ENCODE results near the gene DGKQ. TPM values are rescaled to one million over a fixed set of nuclear protein-coding genes. Genes with fewer than 3 reads are reported as not detected.

Gene DGKQ
- total RNA-seq, 1 experiment from 2014 or later, result 15.9 TPM

DNA sequence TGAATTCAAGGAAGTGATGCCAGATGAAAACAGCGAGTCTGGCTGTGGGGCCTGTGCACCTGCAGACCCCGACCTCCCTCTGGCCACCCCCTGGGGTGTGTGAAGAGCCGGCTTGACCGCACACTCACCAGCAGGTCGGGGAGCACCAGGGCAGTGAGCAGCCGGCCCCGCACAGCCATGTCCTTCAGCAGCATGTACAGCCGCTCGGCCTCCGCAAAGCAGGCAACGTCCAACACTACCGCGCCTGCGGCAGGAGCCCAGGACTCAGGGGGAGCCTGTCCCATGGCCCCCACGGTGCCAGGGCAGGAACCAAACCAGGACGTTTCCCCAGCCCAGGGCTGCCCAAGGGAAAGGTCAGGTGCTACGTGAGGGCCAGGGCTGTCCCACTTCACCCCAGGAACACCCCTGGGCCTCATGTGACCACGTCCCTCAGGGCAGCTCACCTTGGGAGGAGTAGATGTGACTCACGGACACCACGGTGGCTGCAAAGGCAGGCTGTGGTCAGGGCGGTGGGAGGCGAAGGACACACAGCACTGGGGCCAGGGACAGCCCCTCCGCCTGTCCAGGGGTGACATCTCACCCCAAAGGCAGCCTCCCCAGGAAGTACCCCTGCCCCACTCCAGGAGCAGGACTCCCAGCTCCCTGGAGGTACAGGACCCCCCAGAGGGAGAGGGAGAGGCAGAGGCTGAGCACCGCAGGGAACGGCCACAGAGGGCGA, 8.2 kb downstream of the DGKQ start:
- Mint-ChIP-seq H3K4me1 (ENCODE audit: insufficient read depth, unreplicated experiment) (no peaks in the 10 kb centered on the region), H3K36me3 (ENCODE audit: insufficient read depth, unreplicated experiment) (peaks cover 18% of the 10 kb centered on the region), H3K27me3 (ENCODE audit: insufficient read depth, unreplicated experiment) (no peaks in the 10 kb centered on the region), H3K9me3 (ENCODE audit: unreplicated experiment) (no peaks in the 10 kb centered on the region), H3K4me3 (ENCODE audit: unreplicated experiment) (no peak overlapping the region), H3K27ac (ENCODE audit: low read depth, unreplicated experiment) (no peak overlapping the region)
- TF ChIP-seq CTCF (IDR thresholded peaks at IDR 0.05; ENCODE audit: unreplicated experiment), result no peak
- no peak for DNase-seq (ENCODE audit: unreplicated experiment)
- intact Hi-C loops (cut with micrococcal nuclease), result no loop called here
- BruUV-seq (replicated peaks), result no TSS peak
- ChIA-PET CTCF (no interaction called here), POLR2A (interaction anchor here (0.6 kb wide), 1 partner anchor 9 kb away, joined by 3 read pairs; no protein-coding TSS in a partner anchor)

DNA sequence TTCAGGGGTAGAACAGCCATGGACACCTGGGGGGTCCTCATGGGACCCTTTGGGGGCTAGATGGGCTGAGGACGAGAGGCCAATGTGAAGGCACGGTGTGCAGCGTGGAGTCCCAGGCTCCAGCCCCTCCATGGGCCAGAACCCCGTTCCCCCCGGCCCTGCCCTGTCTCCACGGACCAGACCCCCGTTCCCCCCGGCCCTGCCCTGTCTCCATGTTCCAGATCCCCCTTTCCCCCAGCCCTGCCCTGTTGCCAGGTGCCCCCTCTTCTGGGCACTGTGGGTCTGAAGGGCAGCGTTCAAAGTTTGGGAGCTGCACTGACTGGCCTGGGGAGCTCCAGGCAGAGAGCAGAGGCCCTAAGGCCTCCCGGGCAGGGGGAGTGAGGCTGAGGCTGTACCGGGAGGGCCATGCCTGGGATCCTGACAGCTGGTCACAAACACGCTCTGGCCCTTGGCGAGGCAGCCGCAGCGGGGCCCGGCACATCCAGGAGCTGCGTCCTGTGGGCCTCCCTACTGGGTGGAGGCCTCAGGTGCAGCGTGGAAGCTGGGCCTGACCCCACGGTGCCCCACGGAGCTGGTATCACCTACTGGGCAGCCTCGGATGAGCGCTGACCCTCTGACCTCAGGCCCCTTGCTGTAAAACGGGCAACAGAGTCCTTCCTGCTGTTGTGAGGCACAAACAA, 8.9 kb downstream of the DGKQ start:
- no peak for DNase-seq (ENCODE audit: unreplicated experiment)
- intact Hi-C loops (cut with micrococcal nuclease), result no loop called here
- BruUV-seq (replicated peaks), result no TSS peak
- ChIA-PET POLR2A (interaction anchor here (0.6 to 1.4 kb wide), 4 partner anchors 9 to 183 kb away, joined by 3 read pairs; no protein-coding TSS in a partner anchor), CTCF (no interaction called here)
- Mint-ChIP-seq H3K4me3 (ENCODE audit: unreplicated experiment) (no peak overlapping the region), H3K27ac (ENCODE audit: low read depth, unreplicated experiment) (no peak overlapping the region), H3K9me3 (ENCODE audit: unreplicated experiment) (no peaks in the 10 kb centered on the region), H3K36me3 (ENCODE audit: insufficient read depth, unreplicated experiment) (peaks cover 24% of the 10 kb centered on the region), H3K4me1 (ENCODE audit: insufficient read depth, unreplicated experiment) (no peaks in the 10 kb centered on the region), H3K27me3 (ENCODE audit: insufficient read depth, unreplicated experiment) (no peaks in the 10 kb centered on the region)
- no peak for TF ChIP-seq CTCF (IDR thresholded peaks at IDR 0.05; ENCODE audit: unreplicated experiment)

DNA sequence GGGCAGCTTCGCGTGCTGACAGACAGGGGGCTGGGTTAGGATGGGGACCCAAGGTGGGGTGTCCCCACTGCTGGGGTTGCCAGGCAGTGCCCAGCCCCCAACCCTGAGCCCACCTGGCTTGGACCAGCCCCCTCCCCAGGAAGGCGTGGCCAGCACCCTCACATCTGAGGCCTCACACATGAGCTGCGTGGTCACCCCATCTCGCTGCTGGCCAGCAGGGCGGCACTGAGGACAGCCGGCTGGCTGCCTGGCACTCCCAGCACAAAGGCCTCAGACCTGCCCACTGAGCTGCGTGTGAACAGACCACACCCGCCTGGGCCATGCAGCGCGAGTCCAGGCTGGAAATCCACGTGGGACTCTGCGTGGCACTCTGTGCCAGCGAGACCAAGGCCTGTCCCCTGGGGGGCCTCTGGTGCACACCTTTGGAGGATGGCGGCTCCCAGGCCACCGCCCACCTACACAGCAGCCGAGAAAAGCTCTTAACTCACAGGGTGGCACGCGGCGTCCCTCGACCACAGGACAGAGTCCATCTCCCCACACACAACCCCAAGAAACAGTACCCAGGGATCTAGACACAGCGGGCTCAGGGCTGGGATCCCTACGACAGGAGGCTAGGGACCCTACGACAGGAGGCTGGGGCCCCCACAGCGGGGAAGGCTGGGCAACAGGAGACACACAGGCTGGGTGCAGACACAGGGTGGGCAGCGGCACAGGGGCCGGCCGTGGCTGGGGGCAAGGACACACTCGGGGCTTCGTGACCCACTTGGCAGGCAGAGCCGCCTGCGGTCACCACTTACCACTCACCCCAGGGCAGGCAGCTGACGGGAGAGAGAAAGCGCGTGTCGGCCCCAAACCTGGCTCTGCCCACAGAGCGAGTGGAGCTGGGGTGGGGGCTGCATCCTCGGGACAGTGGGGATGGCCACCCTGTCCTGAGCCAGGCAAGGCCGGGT, 9.8 kb downstream of the DGKQ start:
- Mint-ChIP-seq H3K4me3 (ENCODE audit: unreplicated experiment) (no peak overlapping the region), H3K9me3 (ENCODE audit: unreplicated experiment) (no peaks in the 10 kb centered on the region), H3K36me3 (ENCODE audit: insufficient read depth, unreplicated experiment) (peaks cover 29% of the 10 kb centered on the region), H3K4me1 (ENCODE audit: insufficient read depth, unreplicated experiment) (no peaks in the 10 kb centered on the region), H3K27me3 (ENCODE audit: insufficient read depth, unreplicated experiment) (no peaks in the 10 kb centered on the region), H3K27ac (ENCODE audit: low read depth, unreplicated experiment) (no peak overlapping the region)
- POLR2A ChIA-PET, result interaction anchor here (0.6 to 1.4 kb wide), 2 partner anchors 92 to 182 kb away, joined by 3 read pairs; no protein-coding TSS in a partner anchor
- no peak for TF ChIP-seq CTCF (IDR thresholded peaks at IDR 0.05; ENCODE audit: unreplicated experiment)
- intact Hi-C loops (cut with micrococcal nuclease), result no loop called here
- no peak for DNase-seq (ENCODE audit: unreplicated experiment)
- no TSS peak for BruUV-seq (replicated peaks)
- CTCF ChIA-PET, result interaction anchor here (0.8 kb wide), 1 partner anchor 221 kb away, joined by 5 read pairs; no protein-coding TSS in a partner anchor
